NCI-H526 (cell line): ENCODE results near the gene TRH.
"Not testable (repeated sequence)": the region's sequence is repeated elsewhere in the genome, so short reads cannot be mapped to it uniquely, and the experiment has no call there.

Experiments
- DNase-seq, 2 experiments: peaks; one replicate each; lab custom pipeline; 2025; lab: John Stamatoyannopoulos, UW

TRH gene

GRCh38 chr3:130010556-130010955 lies 36.0 kb downstream of the TRH start:
- DNase-seq = no peak

- DNase-seq = peak in 1 of 2 experiments; percentile 9
These were observed 37.6 kb downstream of the TRH start for GRCh38 chr3:130012108-130012507.

GRCh38 chr3:130013246-130013645 lies 38.7 kb downstream of the TRH start:
- not testable (repeated sequence) for DNase-seq

GRCh38 chr3:130014526-130014925 lies 40.0 kb downstream of the TRH start:
- DNase-seq = no peak

GRCh38 chr3:130017661-130018060 lies 43.1 kb downstream of the TRH start:
- DNase-seq = not testable (repeated sequence)

DNA sequence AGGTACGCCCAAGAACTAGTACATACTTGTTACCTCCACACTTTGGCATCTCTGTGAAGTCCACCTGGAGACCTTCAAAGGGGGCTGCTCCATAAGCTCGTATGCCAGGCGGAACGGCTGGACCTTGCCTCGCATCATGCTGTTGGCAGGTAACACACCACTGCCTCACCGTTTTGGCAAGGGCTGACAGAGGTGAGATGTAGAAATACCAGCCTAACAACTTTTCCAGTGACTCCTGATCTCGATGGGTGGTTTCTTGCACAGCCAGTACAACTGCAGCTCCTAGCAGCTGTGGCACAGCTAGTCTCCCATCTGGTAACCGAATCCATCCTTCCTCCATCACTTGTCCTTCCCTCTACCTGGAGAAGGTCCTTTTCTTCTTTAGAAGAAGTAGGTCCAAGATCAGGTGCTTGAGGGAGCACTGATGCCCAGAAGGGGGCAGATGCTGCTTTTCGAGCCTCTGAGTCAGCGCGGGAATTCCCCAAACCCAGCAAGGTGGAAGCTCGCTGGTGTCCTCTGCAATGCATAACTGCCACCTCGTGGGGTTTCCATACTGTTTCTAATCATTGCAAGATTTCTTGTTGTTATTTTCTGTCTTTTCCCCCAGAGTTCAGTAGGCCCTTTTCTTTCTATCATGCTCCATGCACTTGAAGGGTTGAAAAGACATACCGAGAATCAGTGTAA lies 51.8 kb downstream of the TRH start:
- not testable (repeated sequence) for DNase-seq

GRCh38 chr3:130027437-130027836 lies 52.9 kb downstream of the TRH start:
- DNase-seq = not testable (repeated sequence)
